Measurements from ENCODE around the gene SMARCC1.

The SMARCC1 gene

DNA sequence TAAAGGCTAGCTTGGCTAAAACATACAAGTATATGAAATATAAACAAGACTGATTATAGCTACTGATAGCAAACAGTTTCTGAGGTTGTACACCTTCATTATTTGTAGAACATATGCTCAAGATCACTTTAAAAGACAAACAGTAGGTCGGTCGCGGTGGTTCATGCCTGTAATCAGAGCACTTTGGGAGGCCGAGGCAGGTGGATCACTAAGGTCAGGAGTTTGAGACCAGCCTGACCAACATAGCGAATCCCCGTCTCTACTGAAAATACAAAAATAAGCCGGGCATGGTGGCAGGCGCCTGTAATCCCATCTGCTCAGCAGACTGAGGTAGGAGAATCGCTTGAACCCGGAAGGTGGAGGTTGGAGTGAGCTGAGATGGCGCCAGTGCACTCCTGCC lies 80.3 kb downstream of the SMARCC1 start:
- no peak for DNase-seq (ENCODE audit: low spot score)

DNA sequence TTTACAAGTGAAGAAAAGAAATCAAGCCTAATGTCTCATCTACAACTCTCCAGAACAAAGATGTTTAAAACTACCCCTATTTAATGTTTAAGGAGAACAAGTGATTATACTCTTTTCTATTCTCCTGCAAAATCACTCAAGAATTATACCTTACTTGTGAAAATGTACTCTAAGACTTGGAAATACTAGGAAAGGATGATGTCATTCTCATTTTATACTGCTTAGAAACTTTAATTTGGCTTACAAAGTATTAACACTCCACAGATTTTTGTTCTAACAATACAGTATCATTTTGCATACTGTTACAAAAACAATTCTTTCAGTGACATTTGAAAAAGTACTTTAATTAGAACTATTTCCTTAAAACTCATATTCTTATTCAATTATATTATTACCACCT lies 89.5 kb downstream of the SMARCC1 start:
- DNase-seq (ENCODE audit: low spot score), result no peak

DNA sequence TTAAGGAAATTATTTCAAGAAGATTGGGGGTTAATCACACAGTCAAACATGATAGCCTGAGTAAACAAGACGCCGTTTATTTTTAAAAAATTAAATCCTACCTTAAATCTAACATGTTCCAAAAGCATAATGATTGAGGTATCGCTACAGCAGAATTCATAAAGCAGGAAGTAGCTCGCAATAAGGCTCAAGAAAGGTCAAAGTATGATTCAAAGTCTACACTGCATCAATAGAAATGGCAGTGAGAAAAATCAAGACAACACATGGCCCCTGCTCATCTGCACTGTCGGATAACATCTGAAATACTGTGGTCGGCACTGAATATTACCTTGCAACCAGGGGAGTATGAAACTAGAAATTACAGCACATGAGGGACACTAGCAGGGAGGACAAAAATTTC lies 93.2 kb downstream of the SMARCC1 start:
- DNase-seq (ENCODE audit: low spot score), result no peak

DNA sequence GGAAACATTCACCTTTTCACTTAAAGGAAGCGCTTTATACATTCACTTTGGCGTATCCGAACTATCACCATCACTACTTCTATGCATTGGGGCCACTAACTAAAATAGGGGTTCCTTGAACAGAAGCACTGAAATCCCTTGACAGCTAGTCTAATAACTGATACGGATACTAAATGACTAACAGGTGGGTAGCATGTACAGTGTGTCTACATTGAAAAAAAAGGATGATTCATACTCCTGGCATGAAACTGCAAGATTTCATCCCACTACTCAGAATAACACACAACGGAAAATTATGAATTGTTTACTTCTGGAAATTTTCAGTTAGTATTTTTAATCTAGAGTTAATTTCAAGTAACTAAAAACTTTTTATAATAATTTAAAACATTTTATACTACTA lies 96.7 kb downstream of the SMARCC1 start:
- DNase-seq (ENCODE audit: low spot score), result no peak

DNA sequence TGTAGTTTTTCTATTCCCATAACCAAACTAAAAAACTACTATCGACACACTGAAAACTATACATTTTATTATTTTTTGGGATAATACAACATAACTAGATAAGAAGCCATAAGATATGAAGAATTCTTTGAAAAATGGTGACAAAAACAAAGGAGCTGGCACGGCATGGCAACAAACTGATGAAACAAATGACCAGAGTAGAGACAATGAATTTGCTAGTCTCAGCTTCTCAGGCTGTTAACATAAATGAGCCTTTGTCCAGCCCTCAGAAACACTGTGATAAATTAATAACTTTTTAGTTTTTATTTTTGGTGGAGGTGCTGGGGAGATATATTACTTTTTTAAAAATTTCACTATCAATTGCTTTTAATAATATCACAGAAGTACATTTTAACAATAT lies 100.7 kb downstream of the SMARCC1 start:
- DNase-seq (ENCODE audit: low spot score), result no peak

DNA sequence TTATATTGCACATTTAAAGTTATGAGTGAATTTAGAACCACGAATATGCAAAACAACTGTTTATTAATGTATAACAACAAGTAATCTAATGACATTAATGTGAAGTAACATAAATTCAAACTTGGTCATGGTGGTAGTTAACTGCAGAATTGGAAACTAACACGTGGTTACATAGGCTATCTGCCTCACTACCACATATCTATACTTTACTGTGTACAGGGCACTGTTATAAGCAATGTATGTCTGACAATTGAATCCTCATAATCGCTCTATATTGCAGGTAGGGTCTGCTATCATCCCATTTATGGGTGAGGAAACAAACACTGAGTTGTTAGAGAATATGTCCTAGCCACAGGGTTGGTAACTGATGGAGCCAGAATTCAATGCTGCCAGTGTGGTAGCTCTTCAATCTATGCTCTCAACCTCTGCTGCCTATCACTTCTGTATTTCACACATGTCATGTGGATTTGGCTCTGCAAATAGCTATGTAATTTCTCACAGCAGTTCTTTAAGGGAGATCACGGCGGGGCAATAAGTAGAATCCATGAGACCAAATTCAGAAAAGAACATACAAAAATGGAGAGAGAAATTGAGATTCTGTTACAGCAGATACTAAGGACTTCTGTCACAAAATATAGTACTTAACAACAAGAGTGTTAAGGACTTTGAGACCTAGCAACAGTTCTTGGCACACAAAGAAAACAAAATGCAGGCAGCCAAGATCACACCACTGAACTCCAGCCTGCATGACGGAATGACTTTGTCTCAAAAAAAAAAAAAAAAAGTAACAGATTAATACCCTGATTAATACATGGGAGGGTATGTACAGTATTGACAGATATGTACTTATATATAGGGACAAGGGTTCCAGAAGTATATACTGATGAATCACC lies 103.0 kb downstream of the SMARCC1 start:
- no peak for DNase-seq (ENCODE audit: low spot score)

DNA sequence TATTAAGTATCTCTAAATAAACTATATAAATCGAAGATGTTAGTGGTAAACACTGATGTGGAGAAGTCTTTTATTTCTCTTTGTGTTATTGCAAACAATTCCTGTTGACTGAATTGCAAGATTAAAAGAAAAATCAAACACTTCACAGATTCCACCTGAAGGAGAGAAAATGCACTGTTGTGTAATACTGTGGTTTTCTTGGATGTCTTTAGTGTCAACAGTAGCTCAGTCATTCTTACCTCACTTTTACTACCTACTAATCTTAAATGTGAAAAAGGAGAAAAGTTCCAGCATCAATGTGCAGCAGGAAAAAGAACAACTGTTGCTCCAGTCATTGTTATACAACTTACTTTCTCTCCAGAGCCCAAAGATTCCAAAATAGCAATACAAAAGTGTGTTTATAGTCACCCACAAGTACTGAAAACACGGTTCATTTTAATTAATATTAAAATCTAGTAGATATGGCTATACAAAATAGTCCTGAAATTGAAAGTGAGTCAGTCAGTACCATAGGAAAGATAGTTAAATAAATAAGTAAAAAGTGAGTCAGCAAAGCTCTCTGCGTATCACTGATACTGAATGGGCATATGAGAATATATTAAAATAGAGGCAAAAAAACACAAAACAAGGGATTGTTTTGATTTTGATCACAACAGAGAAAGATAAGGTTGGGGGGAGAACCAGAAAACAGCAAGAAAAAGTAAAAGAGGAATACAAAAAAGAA lies 112.5 kb downstream of the SMARCC1 start:
- DNase-seq (ENCODE audit: low spot score), result no peak

DNA sequence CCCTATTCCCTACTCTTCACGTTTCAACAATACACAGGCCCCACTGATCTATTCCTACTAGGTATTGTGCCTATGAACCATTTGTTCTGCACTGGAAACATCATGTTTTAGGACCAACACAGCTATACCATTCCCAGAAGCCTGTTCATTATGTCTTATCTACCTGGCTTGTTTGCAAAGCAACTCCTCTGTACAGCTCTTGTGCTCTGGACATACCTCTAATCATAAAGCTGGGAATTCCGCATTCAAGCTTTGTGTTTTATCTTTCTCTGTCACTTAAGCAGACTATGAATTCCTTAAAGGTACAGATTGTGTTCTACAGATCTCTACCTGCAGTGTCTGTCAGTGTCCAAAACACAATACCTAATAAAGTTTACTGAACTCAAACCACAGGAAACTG lies 115.6 kb downstream of the SMARCC1 start:
- no peak for DNase-seq (ENCODE audit: low spot score)

DNA sequence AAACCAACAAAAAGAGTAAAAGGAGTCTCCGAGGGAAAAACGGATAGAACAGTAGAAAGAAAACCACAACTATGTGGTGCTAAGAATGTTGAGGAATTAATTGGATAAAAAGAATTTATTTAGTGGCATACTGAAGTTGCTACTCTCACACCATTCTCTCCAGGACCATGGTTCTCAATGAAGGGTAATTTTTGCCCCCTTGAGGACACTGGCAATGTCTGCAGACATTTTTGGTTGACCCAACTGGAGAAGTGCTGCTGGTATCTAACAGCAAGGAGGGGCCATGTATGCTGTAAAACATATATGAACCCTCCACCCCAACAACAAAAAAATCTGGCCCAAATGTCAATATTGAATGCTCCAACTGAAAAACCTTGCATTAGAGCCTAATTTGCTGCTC lies 117.2 kb downstream of the SMARCC1 start:
- DNase-seq (ENCODE audit: low spot score), result no peak

DNA sequence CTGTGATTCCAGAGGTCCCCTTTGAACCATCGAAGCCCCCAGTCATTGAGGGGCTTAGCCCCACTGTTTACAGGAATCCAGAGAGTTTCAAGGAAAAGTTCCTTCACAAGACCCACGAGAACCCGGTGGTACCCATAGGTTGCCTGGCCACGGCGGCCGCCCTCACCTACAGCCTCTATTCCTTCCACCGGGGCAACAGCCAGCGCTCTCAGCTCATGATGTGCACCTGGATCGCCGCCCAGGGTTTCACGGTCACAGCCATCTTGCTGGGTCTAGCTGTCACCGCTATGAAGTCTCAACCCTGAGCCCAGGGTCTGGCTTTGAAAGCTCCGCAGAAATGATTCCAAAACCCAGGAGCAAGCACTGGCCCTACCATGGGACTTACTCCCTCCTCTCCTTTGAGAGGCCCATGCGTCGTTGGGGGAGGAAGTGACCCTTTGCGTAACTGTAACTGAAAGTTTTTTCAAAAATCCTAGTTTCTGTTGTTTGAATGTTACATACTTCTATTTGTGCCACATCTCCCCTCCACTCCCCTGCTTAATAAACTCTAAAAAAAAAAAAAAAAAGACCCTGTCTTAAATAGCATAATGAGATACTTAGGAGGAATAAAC lies 118.0 kb downstream of the SMARCC1 start:
- DNase-seq (ENCODE audit: low spot score), result no peak

DNA sequence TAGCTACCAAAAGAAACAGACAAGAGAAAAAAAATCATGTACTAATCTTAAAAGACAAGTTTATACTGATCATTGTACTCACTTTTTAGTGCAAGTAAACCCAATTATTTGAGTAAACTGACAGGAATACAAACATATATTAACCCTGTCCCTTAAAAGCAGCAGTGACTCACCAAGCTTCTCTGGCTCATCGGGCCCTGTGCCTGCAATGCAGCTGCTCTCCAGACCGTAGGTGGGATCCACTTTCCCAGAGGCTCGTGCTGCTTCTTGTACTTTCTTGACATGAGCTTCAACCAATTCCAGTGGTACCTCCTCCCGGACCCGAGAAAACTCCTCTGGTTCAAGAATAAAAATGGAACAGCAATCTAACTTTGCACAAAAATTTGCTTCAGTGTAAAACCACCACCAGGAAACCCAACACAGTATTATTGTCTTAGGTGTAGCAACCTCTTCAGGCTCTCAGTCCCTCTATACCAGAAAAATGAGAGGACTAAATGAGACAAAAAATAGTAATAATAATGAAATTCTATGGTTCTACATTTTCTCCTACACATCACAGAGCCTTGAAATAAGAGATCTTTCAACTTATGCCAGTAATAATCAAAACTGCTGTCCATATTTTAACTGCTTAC lies 120.5 kb downstream of the SMARCC1 start:
- no peak for DNase-seq (ENCODE audit: low spot score)

DNA sequence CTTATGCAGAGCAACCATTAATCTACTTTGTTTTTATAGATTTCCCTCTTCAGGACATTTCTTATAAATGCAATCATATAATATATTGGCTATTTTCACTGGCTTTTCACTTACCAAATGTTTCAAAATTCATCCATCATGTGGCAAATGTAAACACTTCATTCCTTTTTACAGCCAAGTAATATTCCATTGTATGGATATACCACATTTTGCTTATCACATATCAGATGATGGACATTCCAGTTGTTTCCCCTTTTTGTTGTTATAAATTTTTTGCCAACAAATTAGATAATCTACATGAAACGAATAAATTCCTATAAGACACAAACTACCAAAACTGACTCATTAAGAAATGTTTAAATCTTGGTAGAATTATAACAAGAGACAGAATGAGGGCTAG lies 123.2 kb downstream of the SMARCC1 start:
- no peak for DNase-seq (ENCODE audit: low spot score)

DNA sequence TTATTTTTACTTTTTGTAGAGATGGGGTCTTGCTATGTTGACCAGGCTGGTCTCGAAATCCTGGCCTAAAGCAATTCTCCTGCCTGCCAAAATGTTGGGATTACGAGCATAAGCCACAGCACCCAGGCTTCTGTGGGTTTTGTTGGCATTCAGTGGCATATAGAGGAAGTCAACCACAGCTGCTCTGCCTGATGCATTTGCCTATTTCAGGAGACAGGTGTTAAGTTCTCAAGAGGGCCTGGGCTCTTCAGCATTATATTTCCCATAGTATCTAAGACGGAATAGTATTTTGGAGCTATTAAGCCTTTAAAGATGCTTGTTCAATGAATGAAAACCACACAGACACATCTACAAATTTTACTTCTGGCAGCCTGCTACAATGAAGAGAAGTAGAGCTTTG lies 129.6 kb downstream of the SMARCC1 start:
- DNase-seq (ENCODE audit: low spot score), result no peak

DNA sequence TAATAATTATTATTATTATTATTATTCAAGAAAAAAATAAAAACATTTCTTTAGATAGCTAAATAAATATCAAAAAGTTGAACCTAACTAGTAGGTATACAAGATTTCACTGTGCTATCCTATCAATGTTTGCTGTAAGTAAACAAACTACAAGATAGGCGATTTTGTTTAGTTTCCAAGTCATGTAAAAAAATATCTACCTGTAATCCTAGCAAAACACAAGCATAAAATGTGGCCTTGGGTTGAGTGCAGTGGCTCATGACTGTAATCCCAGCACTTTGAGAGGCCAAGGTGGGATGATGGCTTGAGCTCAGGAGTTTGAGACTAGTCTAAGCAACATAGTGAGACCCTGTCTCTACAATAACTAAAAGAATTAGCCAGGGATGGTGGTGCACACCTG lies 131.4 kb downstream of the SMARCC1 start:
- DNase-seq (ENCODE audit: low spot score), result no peak

DNA sequence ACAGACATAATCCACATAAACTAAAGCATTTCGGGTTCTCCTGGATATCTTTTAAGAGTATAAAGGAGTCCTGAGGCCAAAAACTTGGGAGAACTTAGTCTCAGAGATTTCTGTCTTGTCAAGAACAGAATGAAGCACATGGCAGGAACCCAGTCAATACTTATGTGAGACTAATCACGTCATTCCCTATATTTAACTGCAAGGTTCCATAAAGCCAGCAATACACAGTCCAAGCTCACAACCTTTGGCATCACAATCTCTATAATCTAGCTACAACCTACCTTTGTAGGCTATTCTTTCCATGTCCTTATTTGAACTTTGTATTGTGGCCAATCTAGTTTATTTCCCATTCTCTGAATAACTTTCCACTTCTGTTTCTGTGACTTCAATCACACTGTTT lies 134.1 kb downstream of the SMARCC1 start:
- DNase-seq (ENCODE audit: low spot score), result no peak

DNA sequence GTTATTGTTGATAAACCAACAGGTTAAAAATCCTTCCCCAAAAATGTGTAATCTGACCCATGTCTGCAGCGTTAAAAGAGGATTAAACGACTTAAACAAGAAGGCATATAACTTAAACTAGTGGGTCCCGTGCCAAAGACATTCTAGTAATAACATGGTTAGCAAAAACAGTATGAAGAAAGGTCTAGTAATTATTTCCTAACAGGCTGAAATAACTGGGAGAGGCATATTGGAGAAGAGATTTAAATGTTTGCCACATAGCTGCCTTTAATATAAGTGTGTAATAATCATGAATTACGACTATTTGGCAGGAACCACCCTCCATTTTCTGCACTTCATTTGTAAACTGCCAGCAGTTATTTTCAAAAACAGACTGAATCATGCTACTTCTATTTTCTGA lies 135.3 kb downstream of the SMARCC1 start:
- DNase-seq (ENCODE audit: low spot score), result no peak

DNA sequence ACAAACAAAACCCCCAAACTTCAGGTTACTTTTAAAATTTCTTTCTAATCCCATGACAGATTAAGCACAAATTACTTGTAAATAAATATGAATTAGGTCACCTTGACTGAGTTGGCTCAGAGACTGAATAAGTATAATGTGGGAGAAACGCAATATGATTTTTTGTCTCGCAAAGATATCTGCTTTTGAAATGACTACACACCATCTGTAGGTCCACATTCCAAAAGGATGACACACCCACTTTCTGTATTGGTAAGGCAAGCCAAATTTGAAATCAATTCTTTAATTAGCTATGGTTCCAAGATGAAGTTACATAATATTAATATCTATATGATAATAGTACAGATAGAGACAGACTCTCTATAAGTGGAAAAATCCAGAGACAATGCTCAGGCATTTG lies 136.1 kb downstream of the SMARCC1 start:
- no peak for DNase-seq (ENCODE audit: low spot score)

DNA sequence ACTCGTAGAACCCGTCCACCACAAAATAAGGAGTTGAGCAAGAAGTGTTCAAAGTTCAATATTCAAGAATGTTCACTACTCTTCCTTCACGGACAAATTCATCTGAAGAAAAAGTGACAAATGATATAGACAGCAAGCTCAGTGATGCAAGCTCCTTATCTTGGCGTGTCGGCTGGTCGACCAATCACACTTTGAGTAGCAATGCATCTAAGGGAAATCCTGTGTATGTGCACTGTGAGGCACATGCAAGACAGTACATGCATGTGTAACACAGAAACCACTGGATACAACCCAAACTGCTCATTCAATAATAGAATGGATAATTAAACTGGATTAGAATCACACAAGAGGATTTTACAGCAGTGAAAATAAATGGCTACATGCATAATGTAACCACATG lies 138.6 kb downstream of the SMARCC1 start:
- no peak for DNase-seq (ENCODE audit: low spot score)

DNA sequence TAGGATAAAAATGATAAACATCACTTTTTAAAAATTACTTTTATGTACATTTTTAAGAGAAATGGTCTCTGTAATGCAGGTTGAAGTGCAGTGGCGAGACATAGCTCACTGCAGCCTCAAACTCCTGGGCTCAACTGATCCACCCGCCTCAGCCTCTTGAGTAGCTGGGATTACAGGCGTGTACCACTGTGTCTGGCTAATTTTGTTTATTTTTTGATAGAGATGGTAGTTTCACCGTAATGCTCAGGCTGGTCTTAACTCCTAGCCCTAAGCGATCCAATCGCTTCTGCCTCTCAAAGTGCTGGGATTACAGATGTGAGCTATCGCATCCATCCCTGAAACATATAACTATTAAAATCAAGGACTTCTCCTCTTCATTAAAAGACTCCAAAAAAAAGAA lies 140.0 kb downstream of the SMARCC1 start:
- DNase-seq (ENCODE audit: low spot score), result no peak

DNA sequence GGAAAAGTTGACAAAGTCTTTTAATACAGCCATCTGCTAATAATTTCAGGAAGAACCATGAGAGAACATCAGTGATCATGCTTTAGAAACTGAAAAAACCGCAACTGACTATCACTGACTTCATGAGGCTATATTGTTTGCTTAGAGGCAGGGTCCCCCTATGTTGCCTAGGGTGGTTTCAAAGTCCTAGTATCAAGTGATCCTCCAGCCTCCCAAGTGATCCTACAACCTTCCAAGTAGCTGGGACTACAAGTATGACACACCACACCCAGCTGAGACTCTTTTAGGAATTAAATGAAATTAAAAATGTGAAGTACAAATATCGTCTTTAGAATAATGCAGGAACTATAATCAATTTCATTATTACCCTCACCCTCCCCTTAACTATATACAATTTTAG lies 144.8 kb downstream of the SMARCC1 start:
- no peak for DNase-seq (ENCODE audit: low spot score)

DNA sequence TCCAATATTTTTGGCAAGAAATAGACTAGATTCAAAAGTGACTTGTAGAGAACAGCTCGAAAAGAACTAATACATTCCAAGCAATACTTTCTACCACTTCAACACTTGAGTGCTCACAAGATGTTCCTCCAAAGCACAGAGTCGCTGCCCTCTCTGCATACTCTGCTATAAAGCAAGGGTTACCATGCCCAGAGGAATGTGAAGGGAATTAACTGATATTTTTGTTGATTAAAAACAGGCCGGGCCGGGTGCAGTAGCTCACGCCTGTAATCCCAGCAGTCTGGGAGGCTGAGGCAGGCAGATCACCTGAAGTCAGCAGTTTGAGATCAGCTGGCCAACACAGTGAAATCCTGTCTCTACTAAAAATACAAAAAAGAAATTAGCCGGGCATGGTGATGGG lies 145.5 kb downstream of the SMARCC1 start:
- DNase-seq (ENCODE audit: low spot score), result no peak

DNA sequence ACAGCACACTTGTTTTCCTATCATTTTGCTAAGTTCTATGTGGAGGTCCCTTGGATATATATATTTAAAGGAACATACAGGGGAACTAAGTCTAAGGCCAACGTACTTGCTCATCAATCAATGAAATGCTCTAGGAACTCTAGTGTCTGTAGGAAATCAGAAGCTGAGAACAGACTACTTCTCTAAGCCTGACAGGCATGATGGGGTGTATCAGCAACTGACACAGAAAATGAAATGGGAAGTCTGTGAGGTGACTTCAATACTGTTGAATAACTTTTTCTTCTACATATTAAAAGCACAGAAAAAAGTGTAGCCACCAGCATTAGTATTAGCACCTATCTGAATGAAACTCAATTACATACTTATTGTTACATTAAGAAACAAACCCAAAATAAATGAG lies 146.2 kb downstream of the SMARCC1 start:
- DNase-seq (ENCODE audit: low spot score), result no peak

DNA sequence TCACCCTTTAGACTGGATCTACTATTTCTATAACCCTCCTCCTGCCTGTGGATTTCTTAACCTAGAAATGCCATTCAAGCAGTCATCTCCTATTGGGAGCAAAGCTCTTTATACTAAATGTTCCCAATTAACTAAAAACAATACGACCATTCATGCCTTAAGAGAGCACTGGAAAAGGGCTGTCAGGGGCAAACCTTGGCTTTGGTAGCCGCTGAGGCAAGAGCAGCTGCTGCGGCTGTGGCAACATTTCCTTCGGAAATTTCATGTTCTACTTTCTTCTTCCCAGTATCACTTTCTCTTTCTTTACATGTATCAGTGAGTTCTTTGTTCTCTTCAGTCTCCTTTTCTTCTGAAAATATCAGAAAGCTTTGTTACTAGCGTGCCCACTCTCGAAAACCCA lies 146.7 kb downstream of the SMARCC1 start:
- DNase-seq (ENCODE audit: low spot score), result no peak

Measured in HuH-7.5 (cell line).